ENCODE results near the gene GNAS-AS1. TPM values are rescaled to one million over a fixed set of nuclear protein-coding genes. Genes with fewer than 3 reads are reported as not detected.

The GNAS-AS1 gene
- total and polyA plus RNA-seq, 2 of the 8 experiments (the other 6 are each of a cell fraction or from before 2014, with no cell fraction given), result 4.7 to 13.7 TPM

DNA sequence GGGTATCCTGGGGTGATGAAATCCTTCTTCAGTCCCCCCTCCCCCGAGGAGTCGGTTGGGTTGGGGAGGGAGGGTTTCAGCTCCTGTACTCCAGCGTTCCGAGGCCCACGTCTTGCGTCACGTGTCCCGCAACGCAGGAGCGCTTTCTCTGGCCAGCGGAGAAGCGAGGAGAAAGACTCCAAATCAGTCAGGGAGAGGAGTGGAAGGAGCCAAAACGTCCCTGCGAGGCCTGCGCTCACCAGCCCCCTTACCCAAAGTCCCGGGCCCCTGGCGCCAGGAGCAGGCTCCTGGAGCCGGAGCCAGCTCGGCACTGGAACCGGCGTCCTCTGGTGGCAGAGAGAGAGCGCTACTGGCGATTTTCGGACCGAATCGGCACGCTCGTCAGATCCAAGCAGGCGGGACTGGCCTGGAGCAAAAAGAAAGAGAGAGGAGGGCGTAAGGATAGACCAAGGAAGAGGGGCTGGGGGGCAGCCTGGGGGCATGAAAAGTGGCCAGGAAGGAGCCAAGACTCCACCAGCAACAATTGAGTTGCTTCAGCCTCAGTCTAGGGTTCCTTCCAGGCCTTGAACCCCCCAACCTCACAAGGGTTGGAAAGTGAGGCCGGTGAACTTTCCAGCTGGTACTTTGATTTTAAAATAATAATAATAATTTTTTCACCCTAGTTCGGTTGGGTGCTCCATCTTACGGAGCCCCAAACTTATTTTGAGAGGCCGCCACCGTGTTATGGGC, 2.0 kb upstream of the GNAS-AS1 start, which contains the start of gene GNAS (continued):
- TF ChIP-seq TAF7 (optimal IDR thresholded peaks at IDR 0.05; ENCODE audit: borderline replicate concordance, low read depth, low read length) (peak; percentile 83), GABPA (IDR thresholded peaks at IDR 0.05; ENCODE audit: borderline replicate concordance, insufficient read depth, low read length) (peak; percentile 78; the same call in 1 of the 2 replicates), YY1 (IDR thresholded peaks at IDR 0.05; ENCODE audit: low read depth, low read length) (peak; percentile 72), SAP30 (IDR thresholded peaks at IDR 0.05; ENCODE audit: insufficient read depth, insufficient replicate concordance, low read length) (no peak), PHF8 (conservative IDR thresholded peaks at IDR 0.05; ENCODE audit: low read depth, low read length) (peak; percentile 45; the same call in 1 of the 2 replicates), TBP (IDR thresholded peaks at IDR 0.05; ENCODE audit: low read depth, low read length) (peak; percentile 68; the same call in 1 of the 2 replicates), MAX (IDR thresholded peaks at IDR 0.05) (peak; percentile 19; the same call in 1 of the 2 replicates), CHD1 (IDR thresholded peaks at IDR 0.05; ENCODE audit: low read depth, low read length) (no peak), RAD21 (IDR thresholded peaks at IDR 0.05 in 1 of 2, conservative IDR thresholded peaks at IDR 0.05 in 1 of 2; ENCODE audit: low read depth in 2 of 2, low read length in 2 of 2) (peak; percentile 70 to 85), SIN3A (conservative IDR thresholded peaks at IDR 0.05 in 1 of 2, IDR thresholded peaks at IDR 0.05 in 1 of 2; ENCODE audit: low read depth in 1 of 2, low read length in 2 of 2) (0 out of 4 replicates have a peak, but pooled peaks of 1 of the 2 experiments have one; percentile 59)
- TF ChIP-seq, protein P1, sequence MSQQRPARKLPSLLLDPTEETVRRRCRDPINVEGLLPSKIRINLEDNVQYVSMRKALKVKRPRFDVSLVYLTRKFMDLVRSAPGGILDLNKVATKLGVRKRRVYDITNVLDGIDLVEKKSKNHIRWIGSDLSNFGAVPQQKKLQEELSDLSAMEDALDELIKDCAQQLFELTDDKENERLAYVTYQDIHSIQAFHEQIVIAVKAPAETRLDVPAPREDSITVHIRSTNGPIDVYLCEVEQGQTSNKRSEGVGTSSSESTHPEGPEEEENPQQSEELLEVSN (IDR thresholded peaks at IDR 0.05), result peak; percentile 39; the same call in 1 of the 2 replicates
- TF ChIP-seq, protein P2, sequence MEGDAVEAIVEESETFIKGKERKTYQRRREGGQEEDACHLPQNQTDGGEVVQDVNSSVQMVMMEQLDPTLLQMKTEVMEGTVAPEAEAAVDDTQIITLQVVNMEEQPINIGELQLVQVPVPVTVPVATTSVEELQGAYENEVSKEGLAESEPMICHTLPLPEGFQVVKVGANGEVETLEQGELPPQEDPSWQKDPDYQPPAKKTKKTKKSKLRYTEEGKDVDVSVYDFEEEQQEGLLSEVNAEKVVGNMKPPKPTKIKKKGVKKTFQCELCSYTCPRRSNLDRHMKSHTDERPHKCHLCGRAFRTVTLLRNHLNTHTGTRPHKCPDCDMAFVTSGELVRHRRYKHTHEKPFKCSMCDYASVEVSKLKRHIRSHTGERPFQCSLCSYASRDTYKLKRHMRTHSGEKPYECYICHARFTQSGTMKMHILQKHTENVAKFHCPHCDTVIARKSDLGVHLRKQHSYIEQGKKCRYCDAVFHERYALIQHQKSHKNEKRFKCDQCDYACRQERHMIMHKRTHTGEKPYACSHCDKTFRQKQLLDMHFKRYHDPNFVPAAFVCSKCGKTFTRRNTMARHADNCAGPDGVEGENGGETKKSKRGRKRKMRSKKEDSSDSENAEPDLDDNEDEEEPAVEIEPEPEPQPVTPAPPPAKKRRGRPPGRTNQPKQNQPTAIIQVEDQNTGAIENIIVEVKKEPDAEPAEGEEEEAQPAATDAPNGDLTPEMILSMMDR (IDR thresholded peaks at IDR 0.05; ENCODE audit: control extremely low read depth in 1 of 3, insufficient read depth in 1 of 3, low read depth in 1 of 3, low read length in 3 of 3), result peak; percentile 81 to 95 (median 92)
